K562 (cell line): Measurements from ENCODE around the gene SYS1.

Experiments used
- EP300 ChIP-seq: IDR thresholded peaks from 2 replicates; pipeline ENCODE4 v1.6.1; 2012; ENCODE audit warnings: low read length, improper control_type of control experiment
- GABPA ChIP-seq: fragments of 200-800 bp; sonication (Bioruptor generic); conservative IDR thresholded peaks from 2 replicates; pipeline ENCODE4 v1.6.1; 2016; ENCODE audit warnings: low read depth, missing genetic modification characterization, missing compliant biosample characterization
- HEY1 ChIP-seq: fragments of 250-450 bp; sonication (Bioruptor Pico); IDR thresholded peaks from 2 replicates; pipeline ENCODE4 v1.5.0; 2020; ENCODE audit warnings: mild to moderate bottlenecking, moderate library complexity, borderline replicate concordance
- POLR2A ChIP-seq: fragments of 450-650 bp; conservative IDR thresholded peaks from 2 replicates; pipeline ENCODE4 v1.6.1; 2016
- POLR2AphosphoS5 ChIP-seq: IDR thresholded peaks from 2 replicates; pipeline ENCODE4 v1.6.1; 2011; ENCODE audit warnings: mild to moderate bottlenecking, low read depth, low read length, moderate library complexity; ENCODE audit not compliant: control insufficient read depth, insufficient read depth
- RFX7 ChIP-seq: fragments of 250-450 bp; sonication (Bioruptor Pico); IDR thresholded peaks from 2 replicates; pipeline ENCODE4 v1.5.1; 2021; ENCODE audit warnings: mild to moderate bottlenecking
- ZNF232 ChIP-seq: sonication (generic); formaldehyde crosslinking; IDR thresholded peaks from 2 replicates; pipeline ENCODE4 v1.8.0; 2022; ENCODE audit warnings: mild to moderate bottlenecking, missing genetic modification reagents
- TF ChIP-seq, protein P1 (sequence below): fragments of 450-650 bp; IDR thresholded peaks from 2 replicates; pipeline ENCODE4 v1.7.1; 2018; ENCODE audit warnings: mild to moderate bottlenecking, low read depth; ENCODE audit not compliant: partially characterized antibody
- TF ChIP-seq, protein P2 (sequence below), 3 experiments: IDR thresholded peaks in 2 of 3; conservative IDR thresholded peaks in 1 of 3; 2 replicates each; pipeline ENCODE4 v1.5.1; 2011 to 2012; ENCODE audit warnings: low read length in 3 of 3, mild to moderate bottlenecking in 3 of 3, control low read depth in 2 of 3, improper control_type of control experiment in 1 of 3, inconsistent platforms in 1 of 3, low read depth in 1 of 3, mixed read lengths in 1 of 3, moderate library complexity in 1 of 3; ENCODE audit not compliant: insufficient read depth in 2 of 3
- TF ChIP-seq, protein P3 (sequence below): fragments of 450-650 bp; IDR thresholded peaks from 2 replicates; pipeline ENCODE4 v1.6.1; 2017; ENCODE audit warnings: mild to moderate bottlenecking, moderate library complexity
- TF ChIP-seq, protein P4 (sequence below): fragments of 150-350 bp; IDR thresholded peaks from 2 replicates; pipeline ENCODE4 v1.6.1; 2014; ENCODE audit warnings: low read depth, mild to moderate bottlenecking, low read length, borderline replicate concordance

DNA sequence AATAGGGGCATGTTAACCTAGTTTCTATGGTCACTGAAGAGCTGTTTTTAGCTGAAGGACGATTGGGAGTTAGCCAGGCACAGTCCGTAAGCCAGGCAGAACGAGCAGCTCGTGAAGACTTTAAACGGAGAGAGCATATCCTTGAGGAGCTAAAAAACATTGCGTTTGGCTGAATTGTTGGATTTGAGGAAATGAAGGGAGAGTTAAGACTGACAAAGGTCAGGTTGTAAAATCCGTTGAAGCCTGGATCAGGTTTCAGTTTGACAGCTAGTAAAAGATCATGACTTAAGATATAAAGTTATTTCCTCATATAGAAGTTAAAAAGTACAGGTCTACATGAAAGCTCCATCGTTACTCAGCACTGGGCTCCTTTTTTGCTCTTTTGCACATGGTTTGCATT, 47.9 kb downstream of the SYS1 start:
- TF ChIP-seq, protein P1, sequence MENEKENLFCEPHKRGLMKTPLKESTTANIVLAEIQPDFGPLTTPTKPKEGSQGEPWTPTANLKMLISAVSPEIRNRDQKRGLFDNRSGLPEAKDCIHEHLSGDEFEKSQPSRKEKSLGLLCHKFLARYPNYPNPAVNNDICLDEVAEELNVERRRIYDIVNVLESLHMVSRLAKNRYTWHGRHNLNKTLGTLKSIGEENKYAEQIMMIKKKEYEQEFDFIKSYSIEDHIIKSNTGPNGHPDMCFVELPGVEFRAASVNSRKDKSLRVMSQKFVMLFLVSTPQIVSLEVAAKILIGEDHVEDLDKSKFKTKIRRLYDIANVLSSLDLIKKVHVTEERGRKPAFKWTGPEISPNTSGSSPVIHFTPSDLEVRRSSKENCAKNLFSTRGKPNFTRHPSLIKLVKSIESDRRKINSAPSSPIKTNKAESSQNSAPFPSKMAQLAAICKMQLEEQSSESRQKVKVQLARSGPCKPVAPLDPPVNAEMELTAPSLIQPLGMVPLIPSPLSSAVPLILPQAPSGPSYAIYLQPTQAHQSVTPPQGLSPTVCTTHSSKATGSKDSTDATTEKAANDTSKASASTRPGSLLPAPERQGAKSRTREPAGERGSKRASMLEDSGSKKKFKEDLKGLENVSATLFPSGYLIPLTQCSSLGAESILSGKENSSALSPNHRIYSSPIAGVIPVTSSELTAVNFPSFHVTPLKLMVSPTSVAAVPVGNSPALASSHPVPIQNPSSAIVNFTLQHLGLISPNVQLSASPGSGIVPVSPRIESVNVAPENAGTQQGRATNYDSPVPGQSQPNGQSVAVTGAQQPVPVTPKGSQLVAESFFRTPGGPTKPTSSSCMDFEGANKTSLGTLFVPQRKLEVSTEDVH, result no peak
- TF ChIP-seq, protein P2, sequence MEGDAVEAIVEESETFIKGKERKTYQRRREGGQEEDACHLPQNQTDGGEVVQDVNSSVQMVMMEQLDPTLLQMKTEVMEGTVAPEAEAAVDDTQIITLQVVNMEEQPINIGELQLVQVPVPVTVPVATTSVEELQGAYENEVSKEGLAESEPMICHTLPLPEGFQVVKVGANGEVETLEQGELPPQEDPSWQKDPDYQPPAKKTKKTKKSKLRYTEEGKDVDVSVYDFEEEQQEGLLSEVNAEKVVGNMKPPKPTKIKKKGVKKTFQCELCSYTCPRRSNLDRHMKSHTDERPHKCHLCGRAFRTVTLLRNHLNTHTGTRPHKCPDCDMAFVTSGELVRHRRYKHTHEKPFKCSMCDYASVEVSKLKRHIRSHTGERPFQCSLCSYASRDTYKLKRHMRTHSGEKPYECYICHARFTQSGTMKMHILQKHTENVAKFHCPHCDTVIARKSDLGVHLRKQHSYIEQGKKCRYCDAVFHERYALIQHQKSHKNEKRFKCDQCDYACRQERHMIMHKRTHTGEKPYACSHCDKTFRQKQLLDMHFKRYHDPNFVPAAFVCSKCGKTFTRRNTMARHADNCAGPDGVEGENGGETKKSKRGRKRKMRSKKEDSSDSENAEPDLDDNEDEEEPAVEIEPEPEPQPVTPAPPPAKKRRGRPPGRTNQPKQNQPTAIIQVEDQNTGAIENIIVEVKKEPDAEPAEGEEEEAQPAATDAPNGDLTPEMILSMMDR (IDR thresholded peaks at IDR 0.05 in 2 of 3, conservative IDR thresholded peaks at IDR 0.05 in 1 of 3; ENCODE audit: insufficient read depth in 2 of 3, low read depth in 1 of 3, low read length in 3 of 3), result no peak
- TF ChIP-seq, protein P3, sequence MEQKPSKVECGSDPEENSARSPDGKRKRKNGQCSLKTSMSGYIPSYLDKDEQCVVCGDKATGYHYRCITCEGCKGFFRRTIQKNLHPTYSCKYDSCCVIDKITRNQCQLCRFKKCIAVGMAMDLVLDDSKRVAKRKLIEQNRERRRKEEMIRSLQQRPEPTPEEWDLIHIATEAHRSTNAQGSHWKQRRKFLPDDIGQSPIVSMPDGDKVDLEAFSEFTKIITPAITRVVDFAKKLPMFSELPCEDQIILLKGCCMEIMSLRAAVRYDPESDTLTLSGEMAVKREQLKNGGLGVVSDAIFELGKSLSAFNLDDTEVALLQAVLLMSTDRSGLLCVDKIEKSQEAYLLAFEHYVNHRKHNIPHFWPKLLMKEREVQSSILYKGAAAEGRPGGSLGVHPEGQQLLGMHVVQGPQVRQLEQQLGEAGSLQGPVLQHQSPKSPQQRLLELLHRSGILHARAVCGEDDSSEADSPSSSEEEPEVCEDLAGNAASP, result no peak
- no peak for TF ChIP-seq POLR2AphosphoS5
- TF ChIP-seq POLR2A, result no peak
- TF ChIP-seq, protein P4, sequence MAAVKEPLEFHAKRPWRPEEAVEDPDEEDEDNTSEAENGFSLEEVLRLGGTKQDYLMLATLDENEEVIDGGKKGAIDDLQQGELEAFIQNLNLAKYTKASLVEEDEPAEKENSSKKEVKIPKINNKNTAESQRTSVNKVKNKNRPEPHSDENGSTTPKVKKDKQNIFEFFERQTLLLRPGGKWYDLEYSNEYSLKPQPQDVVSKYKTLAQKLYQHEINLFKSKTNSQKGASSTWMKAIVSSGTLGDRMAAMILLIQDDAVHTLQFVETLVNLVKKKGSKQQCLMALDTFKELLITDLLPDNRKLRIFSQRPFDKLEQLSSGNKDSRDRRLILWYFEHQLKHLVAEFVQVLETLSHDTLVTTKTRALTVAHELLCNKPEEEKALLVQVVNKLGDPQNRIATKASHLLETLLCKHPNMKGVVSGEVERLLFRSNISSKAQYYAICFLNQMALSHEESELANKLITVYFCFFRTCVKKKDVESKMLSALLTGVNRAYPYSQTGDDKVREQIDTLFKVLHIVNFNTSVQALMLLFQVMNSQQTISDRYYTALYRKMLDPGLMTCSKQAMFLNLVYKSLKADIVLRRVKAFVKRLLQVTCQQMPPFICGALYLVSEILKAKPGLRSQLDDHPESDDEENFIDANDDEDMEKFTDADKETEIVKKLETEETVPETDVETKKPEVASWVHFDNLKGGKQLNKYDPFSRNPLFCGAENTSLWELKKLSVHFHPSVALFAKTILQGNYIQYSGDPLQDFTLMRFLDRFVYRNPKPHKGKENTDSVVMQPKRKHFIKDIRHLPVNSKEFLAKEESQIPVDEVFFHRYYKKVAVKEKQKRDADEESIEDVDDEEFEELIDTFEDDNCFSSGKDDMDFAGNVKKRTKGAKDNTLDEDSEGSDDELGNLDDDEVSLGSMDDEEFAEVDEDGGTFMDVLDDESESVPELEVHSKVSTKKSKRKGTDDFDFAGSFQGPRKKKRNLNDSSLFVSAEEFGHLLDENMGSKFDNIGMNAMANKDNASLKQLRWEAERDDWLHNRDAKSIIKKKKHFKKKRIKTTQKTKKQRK, result no peak
- no peak for TF ChIP-seq GABPA (tag)
- TF ChIP-seq HEY1, result no peak
- TF ChIP-seq ZNF232 (CRISPR knock-in tag), result no peak
- TF ChIP-seq EP300, result no peak
- TF ChIP-seq RFX7 (CRISPR knock-in tag), result no peak
